ENCODE results near the gene MEPCE. TPM values are rescaled to one million over a fixed set of nuclear protein-coding genes. Genes with fewer than 3 reads are reported as not detected.
"Not testable (repeated sequence)": the region's sequence is repeated elsewhere in the genome, so short reads cannot be mapped to it uniquely, and the experiment has no call there.

The MEPCE gene
- 10 to 100 TPM; 27.2 to 39.1 TPM for total RNA-seq

GRCh38 chr7:100429637-100430492, at the start of gene MEPCE:
TSS of gene MEPCE (plus strand) at chr7:100429831. CDS start at chr7:100430019, 188 bp downstream.
- Histone ChIP-seq H3K9ac (ENCODE audit: low read depth in 2 of 2, low read length in 2 of 2) (peak within 1 kb of the TSS; percentile 94 to 98), H3K4me1 (peaks cover 6% of the 10 kb centered on the region), H3K9me3 (no peaks in the 10 kb centered on the region), H3K27me3 (no peaks in the 10 kb centered on the region), H3K36me3 (peaks cover 5% of the 10 kb centered on the region), H3K4me3 (peak within 1 kb of the TSS; percentile 60), H3K27ac (peak within 1 kb of the TSS; percentile 100)
- intact Hi-C loops (cut with DNase I), result no loop called here
- peak; percentile 94 for DNase-seq
- TF ChIP-seq CTCF (IDR thresholded peaks at IDR 0.05), result no peak

GRCh38 chr7:100380196-100380595, 49.4 kb upstream of the MEPCE start:
- H3K4me1 ChIP-seq, result no peaks in the 10 kb centered on the region
- no peaks in the 10 kb centered on the region for H3K9me3 ChIP-seq
- no peak for DNase-seq
- H3K4me3 ChIP-seq, result no peak overlapping the region
- intact Hi-C loops (cut with DNase I), result no loop called here
- no peaks in the 10 kb centered on the region for H3K36me3 ChIP-seq
- no peak for TF ChIP-seq CTCF (IDR thresholded peaks at IDR 0.05)
- H3K9ac ChIP-seq (ENCODE audit: low read depth in 2 of 2, low read length in 2 of 2), result no peak overlapping the region
- H3K27me3 ChIP-seq, result no peaks in the 10 kb centered on the region
- H3K27ac ChIP-seq, result peak overlapping the region; percentile 17

GRCh38 chr7:100381531-100382233, 47.9 kb upstream of the MEPCE start:
- not testable (repeated sequence) for H3K4me3 ChIP-seq

GRCh38 chr7:100382234-100382853, 47.3 kb upstream of the MEPCE start:
- H3K27ac ChIP-seq; H3K4me1 ChIP-seq; H3K9ac ChIP-seq (ENCODE audit: low read depth in 2 of 2, low read length in 2 of 2); H3K27me3 ChIP-seq; DNase-seq; intact Hi-C loops (cut with DNase I); H3K4me3 ChIP-seq; H3K9me3 ChIP-seq; H3K36me3 ChIP-seq: not testable (repeated sequence)

More at GRCh38 chr7:100381531-100382233, 47.9 kb upstream of the MEPCE start:
- H3K27ac ChIP-seq; H3K27me3 ChIP-seq; H3K4me1 ChIP-seq; H3K9me3 ChIP-seq; H3K9ac ChIP-seq (ENCODE audit: low read depth in 2 of 2, low read length in 2 of 2); DNase-seq; intact Hi-C loops (cut with DNase I); H3K36me3 ChIP-seq: not testable (repeated sequence)

- DNase-seq, result no peak
- no peaks in the 10 kb centered on the region for H3K36me3 ChIP-seq
- TF ChIP-seq CTCF (IDR thresholded peaks at IDR 0.05), result no peak
- no peaks in the 10 kb centered on the region for H3K9me3 ChIP-seq
- no peak overlapping the region for H3K4me3 ChIP-seq
- H3K9ac ChIP-seq (ENCODE audit: low read depth in 2 of 2, low read length in 2 of 2), result no peak overlapping the region
- H3K27me3 ChIP-seq, result no peaks in the 10 kb centered on the region
- no peaks in the 10 kb centered on the region for H3K4me1 ChIP-seq
- no peak overlapping the region for H3K27ac ChIP-seq
- intact Hi-C loops (cut with DNase I), result no loop called here
These were observed 44.9 kb upstream of the MEPCE start for GRCh38 chr7:100384628-100385294.

- Histone ChIP-seq H3K27ac (no peak overlapping the region), H3K27me3 (no peaks in the 10 kb centered on the region), H3K36me3 (no peaks in the 10 kb centered on the region), H3K9me3 (no peaks in the 10 kb centered on the region), H3K9ac (ENCODE audit: low read depth in 2 of 2, low read length in 2 of 2) (no peak overlapping the region), H3K4me3 (no peak overlapping the region), H3K4me1 (no peaks in the 10 kb centered on the region)
- no peak for DNase-seq
- intact Hi-C loops (cut with DNase I), result no loop called here
- no peak for TF ChIP-seq CTCF (IDR thresholded peaks at IDR 0.05)
These were observed 42.7 kb upstream of the MEPCE start for GRCh38 chr7:100386940-100387339.

All from colonic mucosa (tissue), 4 donors.